Measurements from ENCODE around the gene ZHX3.

ZHX3 gene

DNA sequence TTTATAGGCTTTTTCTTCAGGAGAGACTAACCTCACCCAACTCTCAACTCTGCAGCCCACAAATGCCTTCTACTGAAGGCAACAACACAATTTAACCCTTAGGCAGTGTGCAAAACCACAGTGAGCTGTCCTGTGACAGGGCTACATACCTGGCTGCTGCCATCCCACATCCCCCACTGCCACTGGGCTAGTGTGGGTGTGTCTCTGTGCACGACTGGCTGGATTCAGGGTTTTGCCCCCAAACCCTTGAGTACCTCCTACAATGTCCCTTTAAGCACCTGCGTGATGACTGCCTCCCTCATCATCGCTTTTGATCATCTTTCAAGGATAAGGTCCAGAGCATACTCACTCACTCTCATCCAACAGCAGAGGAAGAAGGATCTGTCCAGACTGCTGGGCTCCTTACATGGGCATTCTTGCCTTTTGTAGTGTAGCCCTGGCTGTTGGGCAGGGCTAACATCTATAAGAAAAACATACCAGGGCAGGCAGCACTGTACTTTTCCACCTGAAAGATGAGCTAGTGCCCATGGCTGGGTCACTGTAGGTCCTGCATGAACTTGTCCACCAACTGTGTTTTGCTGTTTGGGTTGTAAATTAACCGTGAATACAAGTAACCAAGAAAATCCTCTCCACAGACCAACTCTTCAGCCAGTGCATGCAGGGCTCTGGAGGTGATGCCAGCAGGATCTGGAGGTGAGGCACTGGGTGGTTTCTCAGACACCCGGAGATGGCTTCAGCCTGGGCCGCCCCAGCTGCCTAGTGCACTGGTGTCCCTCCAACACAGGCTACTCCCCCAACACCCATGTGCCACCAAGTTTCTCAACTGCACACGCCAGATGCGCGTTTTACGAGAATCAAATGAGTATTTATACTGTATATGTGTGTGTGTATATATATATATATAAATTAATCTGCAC is 135.0 kb downstream of the ZHX3 start:
- no peak for DNase-seq

DNA sequence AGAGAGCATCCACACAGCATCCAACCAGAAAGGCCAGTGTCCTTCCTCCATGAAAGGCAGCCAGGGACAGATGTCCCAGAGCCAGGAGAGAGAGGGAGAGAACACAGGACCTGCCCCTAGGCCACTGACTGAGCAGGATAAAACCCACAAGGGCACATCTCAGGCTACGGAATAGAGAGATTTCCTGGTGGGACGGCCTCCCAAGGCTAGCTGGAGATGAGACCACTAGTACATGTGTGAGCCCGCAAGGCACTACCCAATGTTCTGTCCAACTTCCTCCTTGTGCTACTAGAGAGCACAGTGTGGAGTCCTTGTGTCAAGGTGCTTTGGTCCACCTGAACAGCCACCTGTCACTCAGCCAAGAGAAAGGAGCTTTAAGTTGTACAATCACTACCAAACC is 136.0 kb downstream of the ZHX3 start:
- no peak for DNase-seq

DNA sequence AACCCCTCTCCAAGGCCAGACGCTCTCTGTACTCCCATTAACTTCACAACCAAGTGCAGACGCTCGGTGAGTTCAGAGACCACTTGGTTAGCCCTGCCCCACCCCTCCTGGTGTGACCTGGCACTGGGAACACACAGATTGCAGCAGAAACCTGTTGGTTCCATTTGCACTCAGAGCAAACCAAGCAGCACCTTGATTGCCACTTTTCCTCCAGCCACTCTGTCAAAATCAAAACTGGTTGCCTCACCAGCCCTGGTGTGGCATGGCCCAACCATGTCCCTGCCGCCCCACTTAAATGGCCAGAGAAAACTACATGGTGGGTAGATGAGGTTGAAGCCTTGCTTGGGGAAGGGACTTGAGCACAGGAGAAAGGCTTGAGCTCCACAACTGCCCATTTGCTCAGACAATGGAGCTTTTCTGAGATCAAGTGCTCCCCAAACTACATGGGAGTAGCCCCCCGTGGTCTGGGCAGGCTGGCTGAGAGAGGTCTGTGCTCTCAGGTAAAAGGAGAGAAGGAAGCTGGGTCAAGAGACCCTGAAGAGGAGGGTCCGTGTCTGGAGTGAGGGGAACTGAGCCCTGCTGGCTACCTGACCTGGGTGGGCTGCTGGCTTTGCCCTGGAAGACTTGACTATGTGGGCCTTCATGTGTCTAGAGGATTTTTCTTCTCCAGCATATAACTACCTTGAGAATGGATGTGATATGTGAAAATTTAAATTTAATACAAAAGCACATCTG is 136.8 kb downstream of the ZHX3 start:
- no peak for DNase-seq

DNA sequence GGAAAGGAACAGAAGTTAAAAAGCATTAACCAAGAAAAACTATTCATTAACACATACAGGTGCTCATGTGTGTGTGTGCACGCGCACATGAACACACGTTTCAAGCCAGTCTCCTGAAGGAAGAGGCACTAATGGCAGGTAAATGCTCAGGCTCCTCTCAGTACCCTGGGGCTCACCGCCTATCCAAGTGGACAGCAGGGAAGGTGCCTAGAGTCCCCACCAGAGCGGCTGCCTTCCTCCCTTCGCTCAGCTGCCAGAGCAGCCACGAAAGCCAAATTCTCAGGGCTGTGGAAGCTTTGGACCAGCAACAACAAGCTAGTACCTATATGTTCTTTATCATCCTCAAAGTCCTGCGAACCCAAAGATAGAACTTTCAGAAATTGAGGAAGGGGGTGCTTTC is 137.6 kb downstream of the ZHX3 start:
- no peak for DNase-seq

DNA sequence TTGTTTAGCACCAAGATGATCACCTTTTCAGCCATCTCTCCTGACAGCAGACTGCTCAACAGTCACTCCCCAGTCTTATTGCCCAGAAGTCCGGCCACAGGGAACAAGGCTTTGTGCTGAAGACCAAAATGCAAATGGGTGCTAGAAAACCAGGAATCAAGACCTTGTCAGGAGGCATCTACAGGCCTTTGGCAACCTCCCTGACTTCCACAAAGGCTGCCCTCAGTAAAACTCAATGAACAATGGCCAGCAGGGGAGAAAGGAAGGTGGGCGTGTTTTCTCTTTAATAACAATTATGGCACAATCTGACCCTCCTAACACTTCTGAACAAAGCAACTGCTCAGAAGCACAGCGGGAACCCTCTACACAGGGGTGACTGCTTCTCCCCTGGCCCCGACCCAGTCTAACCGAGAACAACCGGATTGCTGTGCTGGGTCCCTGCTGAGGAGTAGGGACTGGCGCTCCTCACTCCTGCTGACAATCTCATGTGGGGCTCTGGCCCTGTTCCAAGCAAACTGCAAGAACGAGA is 138.6 kb downstream of the ZHX3 start:
- no peak for DNase-seq

DNA sequence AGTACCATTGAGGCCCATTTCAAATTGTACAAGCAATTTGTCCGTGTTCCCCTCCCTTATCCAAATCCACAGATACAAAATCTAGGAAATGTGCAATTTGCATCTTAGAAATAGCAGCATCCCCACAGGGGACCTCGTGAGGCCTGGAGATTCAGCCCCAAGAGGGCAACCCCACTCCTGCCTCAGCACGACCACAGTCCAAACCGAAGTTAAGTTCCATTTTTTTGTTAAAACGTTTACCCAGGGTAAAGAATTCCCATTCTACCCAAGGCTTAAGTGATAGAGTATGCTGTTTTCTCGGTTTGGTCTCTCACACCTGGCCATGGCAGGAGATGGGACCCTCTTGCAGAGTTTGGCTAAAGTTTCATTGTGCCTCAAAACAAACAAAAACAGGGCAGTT is 139.0 kb downstream of the ZHX3 start:
- DNase-seq: no peak

DNA sequence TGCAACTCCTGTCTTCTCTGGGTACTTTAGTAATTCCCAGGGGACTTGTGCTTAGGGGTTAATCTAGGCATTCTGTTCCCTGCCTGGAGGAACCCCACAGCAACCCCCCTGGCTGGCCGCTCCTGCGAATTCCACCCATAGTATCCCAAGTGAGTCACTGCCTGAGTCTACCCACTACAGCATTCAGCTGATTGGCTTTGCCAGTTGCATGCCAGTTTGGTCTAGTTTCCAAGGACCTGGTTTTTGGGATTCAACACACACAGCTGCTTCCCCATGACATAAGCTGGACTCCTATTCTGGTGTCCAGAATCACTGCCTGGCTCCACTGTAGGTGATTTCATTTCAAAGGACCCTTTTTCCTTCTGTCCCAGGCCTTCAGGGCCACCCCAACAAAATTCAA is 139.9 kb downstream of the ZHX3 start:
- DNase-seq: no peak

DNA sequence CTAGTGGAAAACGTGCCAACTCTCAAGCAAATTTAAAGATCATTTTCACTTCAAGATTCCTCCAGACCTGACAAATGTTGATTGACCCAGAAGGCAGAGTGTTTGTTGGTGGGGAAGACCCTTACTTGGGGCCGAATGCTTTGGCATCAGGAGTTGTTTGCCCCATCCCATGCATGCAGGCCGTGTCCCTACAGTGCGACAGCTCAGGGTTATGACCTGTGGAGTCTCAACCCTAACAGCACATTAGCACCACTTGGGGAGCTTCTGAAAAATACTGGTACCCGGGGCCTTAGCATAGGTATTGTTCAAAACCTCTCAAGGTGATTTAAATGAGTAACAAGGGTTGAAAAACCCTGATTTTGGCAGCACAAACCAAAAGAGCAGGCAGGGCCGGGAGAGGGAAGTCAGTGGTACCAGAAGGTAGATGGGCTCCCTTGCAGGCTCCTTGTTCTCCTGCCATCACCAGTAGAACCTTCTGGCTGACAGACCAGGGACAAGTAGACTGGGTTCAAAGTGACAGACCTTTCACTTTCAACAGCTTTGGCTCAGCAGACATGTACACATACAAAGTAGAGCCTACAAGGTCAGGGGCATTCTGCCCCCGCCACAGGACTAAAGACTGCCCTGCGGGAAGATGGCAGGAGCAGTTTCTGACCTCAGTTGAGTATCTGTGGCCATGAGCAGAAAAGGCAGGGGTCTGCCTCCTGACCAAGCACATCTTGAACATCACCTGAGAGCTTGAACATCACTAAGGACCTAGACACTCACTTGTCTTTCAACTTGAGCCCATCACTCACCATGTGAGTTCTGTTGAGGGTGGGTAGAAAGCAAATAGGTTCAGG is 140.6 kb downstream of the ZHX3 start:
- DNase-seq: no peak

DNA sequence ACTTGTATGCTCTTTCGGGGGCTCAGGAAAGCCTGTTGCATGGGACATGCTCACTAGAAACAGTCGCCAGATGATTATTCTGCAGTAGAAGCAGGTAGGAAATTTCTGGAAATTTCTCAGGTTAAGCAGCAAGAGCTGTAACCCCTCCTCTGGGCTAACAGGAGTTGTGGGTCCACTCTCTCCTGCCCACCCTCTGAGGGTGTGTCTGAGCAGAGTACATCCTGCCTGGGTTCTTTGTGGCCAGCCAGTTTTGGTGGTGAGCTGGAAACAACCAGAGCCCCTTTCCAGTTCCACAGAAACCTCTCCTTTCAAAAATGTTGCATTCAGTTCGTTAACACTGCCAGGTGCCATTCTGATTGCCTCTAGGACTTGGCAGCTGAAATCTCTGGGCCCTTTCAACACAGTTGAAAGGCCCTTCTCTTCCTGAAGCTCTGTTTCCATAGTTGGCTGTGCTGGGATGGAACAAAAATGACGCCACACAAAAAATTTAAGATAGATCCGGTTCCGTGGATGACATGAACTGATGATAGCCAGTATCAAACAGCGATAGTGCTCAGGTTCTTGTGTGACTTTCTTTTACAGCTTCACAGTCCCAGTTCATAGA is 141.7 kb downstream of the ZHX3 start:
- DNase-seq: no peak

DNA sequence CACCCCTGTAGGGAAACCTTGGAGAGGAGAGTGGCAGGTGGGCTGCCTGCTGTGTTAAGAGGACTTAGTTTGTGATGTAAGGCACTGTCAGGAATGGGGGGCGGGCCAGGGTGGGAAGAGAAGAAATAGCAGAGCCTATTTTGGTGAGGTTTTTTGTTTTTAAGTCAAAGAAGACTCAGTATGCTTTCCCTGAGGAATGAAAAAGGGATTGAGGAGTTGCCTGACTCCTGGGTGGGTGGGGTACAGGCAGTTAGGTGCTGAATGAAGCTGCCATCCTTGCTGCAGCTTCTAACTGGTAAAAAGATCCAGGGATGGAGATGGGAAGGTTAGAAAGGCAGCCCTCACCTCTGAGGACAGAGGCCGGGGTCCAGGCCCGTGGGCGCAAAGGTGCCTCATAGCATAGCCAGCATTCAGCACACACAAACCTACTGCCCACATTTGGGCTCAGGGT is 142.3 kb downstream of the ZHX3 start:
- no peak for DNase-seq

DNA sequence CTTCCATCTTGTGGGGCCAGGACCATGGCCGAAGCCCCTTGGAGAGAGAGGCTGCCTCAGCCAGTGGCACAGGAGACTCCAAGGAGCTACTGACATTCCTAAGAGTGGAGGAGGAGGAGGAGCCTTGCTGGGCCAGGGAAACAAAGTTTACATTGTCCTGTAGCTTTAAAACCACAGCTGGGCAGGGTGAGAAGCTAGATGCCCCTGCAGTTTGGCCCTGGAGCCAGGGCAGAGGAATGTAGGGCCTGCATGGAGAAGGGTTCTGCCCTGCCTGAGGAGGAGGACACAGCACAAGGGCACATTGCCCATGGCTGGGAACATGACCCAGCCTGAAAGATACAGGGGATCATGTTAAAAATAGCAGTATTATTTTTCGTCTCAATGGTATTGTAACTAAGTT is 142.7 kb downstream of the ZHX3 start:
- no peak for DNase-seq

DNA sequence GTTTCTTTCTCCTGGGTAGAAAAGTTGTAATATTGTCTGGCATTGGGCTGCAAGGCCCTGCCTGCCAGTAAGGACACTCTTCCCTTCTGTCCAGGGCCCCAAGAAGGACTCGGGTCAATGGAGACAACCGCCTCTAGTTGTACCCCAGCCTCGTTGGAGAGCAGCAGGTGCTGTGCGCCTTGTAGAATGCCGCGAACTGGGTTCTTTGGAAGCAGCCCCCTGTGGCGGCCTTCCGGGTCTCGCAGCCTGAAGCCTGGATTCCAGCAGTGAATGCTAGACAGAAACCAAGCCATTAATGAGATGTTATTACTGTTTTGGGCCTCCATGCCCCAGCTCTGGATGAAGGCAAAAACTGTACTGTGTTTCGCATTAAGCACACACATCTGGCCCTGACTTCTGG is 143.2 kb downstream of the ZHX3 start:
- no peak for DNase-seq

DNA sequence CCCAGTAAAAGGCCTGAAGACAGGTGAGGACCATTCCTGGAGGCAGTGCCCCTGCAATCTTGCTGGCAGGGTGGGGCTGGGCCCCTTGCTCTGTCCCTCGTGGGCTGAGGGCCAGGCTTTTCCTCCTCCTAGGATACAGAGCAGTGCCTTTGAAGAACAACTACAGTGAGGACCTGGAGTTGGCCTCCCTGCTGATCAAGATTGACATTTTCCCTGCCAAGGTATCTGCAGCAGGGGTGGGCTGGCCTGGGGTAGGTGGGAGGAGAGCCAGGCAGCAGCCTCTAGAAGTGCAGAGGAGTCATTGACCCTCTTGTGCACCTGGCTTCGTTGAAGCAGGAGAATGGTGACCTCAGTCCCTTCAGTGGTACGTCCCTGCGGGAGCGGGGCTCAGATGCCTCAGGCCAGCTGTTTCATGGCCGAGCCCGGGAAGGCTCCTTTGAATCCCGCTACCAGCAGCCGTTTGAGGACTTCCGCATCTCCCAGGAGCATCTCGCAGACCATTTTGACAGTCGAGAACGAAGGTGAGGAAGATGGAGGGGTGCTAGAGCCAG is 143.7 kb downstream of the ZHX3 start:
- no peak for DNase-seq

DNA sequence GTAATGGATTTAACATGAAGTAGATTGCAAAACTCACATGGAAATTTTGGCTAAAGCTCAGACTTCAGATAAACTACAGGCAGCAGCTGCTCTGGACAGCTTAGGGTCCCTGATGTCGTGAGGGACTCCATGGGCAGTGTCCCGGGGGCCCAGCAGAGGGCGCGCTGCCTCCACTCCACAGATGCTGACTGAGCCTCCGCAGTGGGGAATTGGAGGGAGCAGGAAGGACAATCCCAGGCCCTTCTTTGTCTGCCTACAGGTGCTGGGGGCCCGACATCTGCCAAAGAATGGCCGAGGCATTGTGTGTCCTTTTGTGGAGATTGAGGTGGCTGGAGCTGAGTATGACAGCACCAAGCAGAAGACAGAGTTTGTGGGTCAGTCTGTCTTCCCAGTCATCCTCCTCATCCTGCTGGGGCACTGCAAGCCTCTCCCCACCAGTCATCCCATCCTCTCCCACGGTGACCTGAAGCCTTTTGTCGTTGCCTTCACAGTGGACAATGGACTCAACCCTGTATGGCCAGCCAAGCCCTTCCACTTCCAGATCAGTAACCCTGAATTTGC is 144.3 kb downstream of the ZHX3 start:
- peak; percentile 52 for DNase-seq

DNA sequence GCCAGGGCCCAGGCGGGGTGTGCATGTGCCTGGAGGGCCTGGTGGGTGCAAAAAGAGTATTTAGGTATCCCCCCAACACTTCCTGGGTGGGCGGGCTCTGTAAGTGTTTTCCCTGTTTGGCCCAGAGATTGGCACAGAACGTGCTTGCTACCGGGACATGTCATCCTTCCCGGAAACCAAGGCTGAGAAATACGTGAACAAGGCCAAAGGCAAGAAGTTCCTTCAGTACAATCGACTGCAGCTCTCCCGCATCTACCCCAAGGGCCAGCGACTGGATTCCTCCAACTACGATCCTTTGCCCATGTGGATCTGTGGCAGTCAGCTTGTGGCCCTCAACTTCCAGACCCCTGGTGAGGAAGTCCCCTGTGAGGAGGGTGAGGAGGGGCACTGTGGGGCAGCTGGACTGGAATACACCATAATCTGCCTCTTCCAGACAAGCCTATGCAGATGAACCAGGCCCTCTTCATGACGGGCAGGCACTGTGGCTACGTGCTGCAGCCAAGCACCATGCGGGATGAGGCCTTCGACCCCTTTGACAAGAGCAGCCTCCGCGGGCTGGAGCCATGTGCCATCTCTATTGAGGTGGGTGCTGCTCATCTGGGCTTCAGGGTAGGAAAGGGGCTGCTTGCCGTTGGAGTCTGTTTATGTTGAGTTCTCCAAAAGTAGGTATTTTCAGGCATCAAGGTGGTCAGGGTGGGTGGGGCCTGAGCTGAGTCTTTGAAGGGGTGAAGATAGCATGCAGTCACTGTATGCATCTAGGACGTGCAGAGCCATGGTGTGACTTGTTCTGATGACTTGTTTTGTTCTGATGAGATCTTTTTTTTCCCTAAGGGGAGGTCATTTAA is 145.0 kb downstream of the ZHX3 start:
- no peak for DNase-seq

DNA sequence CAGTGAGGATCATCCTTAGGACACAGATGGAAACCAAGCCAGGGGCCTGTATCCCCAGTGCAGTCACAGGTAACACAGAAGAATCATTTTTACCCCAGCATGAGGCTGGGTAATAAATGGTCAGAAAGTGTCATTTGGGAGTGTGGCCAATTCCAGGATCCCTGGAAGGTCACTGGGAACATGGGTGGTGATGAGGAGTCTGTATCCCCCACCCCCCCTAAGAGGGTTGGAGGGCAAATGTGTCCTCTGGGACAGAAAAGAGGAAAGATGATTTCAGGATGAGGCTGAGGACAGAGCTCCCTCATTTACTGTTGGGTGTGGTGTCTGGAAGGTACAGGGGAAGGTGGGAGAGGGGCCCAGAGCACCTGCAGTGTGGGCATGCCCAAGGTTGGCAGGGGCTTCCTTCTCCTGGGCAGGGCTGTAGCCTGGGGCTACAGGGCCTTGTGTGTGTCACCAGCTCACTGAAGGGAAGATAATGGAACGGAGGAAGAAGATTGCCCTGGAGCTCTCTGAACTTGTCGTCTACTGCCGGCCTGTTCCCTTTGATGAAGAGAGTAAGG is 145.7 kb downstream of the ZHX3 start:
- DNase-seq: no peak

DNA sequence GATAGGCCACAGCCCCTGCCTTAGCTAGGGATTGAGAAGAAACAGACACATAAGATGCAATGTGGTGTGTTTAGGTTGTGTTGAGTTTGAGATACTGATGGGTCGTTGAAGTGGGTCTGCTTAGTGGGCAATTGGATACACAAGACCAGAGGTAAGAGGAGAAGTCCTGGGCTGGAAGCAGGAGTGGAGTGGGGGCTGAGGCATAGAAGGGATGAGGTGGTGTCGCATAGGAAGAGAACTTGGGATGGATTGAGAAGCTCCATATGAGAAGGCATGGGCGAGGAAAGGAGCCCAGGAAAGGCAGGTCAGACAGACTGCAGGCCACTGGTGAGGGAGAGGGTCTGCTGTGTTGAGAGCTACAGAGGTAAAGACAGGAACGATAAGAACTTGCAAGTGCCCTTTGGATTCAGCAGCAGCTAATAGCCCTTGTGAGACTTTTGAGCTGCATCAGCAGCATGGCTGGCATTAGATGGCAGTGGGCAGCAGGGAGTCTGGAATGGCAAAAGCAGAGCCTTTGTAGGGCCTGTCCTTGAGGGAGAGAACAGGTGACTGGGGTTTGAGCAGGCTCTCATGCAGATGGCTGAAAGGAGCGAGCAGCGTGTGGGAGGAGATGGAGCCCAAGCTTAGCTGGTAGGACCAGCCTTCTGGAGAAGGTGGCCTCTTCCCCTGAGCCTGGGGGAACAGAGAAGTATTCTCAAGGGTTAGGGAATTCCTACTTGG is 147.0 kb downstream of the ZHX3 start:
- DNase-seq: no peak

DNA sequence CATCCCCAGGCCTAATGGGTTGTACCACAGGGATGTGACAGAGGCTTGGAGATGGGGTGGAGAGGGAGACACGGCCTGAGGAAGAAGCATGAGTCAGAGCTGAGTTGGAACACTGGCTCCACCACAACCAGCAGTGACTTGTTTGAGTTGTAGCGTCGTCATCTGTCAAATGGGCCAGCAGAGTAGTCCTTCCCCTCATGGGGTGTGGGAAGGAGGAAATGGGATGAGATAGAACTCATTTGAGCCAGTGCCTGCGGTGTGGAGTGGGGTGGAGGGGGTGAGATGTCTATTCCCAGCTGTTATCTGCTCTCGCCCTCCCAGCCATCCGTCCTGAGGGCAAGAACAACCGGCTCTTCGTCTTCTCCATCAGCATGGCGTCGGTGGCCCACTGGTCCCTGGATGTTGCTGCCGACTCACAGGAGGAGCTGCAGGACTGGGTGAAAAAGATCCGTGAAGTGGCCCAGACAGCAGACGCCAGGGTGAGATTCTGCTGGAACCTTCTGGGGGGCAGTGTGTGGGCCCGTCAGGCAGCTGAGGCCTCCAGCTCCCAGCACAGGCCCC is 147.7 kb downstream of the ZHX3 start:
- no peak for DNase-seq

DNA sequence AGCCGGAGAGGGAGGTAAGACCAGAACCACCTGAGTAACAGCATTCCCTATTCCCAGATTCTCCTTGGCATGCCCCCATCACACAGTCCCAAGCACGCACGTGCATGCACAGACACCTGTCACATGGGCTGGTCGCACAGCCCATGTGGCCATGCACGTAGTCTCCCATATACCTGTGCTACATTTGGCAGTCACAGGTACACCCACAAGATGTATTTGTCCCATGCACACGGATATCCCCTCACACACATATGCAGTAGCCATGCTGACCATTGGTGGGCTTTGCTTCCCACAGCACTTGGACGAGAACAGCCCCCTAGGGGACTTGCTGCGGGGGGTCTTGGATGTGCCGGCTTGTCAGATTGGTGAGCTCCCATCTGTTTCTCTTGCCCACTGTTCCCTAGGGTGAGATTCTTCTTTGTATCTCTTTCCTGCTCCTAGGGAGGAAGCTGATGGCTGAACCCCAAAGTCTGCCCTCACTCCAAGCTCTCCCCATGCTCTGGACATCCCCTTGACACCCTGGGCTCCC is 148.3 kb downstream of the ZHX3 start:
- no peak for DNase-seq

All from stimulated activated CD4-positive, alpha-beta T cell treated with anti-CD3 and anti-CD28 coated beads, Interleukin-1b, Interleukin-23, amount 100 ng/mL, for 48 hours (primary cell).